Peyer's patch (tissue), 4 donors: ENCODE measurements around the gene S100A1.

ENCODE experiments used
- POLR2A ChIP-seq, 2 donors: fragments of 450-650 bp; IDR thresholded peaks; one replicate each; pipeline ENCODE4 v1.5.1; 2017; ENCODE audit warnings: antibody characterized with exemption in 2 of 2, mild to moderate bottlenecking in 2 of 2, moderate library complexity in 2 of 2
- TF ChIP-seq, protein P1 (sequence below), 6 experiments: fragments of 450-650 bp in 4 of 6; fragments of 200-600 bp in 2 of 6; sonication (generic) in 1 of 6; IDR thresholded peaks; one replicate each; pipeline ENCODE4 v1.5.1; 2017 to 2019; ENCODE audit warnings: antibody characterized with exemption in 6 of 6, mild to moderate bottlenecking in 3 of 6, moderate library complexity in 1 of 6

DNA sequence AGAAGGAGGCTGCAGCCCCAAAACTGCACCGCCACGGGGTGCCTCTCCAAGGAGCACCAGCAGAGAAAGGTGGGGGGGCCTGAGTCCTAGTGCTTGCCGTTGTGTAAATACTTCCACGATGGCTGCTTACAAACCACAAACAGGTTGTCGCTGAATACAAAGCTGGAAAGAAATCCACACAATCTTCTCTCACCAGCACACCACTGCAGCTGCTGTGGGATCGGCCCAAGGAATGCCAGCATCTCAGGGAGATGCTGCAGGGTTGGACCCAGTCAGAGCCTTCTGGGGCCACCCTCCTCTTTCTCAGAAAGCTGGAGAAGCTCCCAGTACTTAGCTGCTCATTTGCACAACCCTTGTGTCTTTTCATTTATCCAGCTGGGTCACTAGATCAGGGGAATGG is 9.1 kb upstream of the S100A1 start:
- TF ChIP-seq, protein P1, sequence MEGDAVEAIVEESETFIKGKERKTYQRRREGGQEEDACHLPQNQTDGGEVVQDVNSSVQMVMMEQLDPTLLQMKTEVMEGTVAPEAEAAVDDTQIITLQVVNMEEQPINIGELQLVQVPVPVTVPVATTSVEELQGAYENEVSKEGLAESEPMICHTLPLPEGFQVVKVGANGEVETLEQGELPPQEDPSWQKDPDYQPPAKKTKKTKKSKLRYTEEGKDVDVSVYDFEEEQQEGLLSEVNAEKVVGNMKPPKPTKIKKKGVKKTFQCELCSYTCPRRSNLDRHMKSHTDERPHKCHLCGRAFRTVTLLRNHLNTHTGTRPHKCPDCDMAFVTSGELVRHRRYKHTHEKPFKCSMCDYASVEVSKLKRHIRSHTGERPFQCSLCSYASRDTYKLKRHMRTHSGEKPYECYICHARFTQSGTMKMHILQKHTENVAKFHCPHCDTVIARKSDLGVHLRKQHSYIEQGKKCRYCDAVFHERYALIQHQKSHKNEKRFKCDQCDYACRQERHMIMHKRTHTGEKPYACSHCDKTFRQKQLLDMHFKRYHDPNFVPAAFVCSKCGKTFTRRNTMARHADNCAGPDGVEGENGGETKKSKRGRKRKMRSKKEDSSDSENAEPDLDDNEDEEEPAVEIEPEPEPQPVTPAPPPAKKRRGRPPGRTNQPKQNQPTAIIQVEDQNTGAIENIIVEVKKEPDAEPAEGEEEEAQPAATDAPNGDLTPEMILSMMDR (IDR thresholded peaks at IDR 0.05): no peak
- no peak for TF ChIP-seq POLR2A (IDR thresholded peaks at IDR 0.05)
